Measurements from ENCODE around the gene ACCSL.
A peak's percentile ranks its signal among the peaks of the same experiment; 100 is the strongest.

The ACCSL gene

GRCh38 chr11:44096360-44097185 lies 48.8 kb downstream of the ACCSL start:
- TF ChIP-seq SNAI2 (CRISPR knock-in tag; IDR thresholded peaks at IDR 0.05) = no peak
- TF ChIP-seq CSDC2 (CRISPR knock-in tag; IDR thresholded peaks at IDR 0.05) = no peak
- no peak for TF ChIP-seq TCF4 (CRISPR knock-in tag; IDR thresholded peaks at IDR 0.05; ENCODE audit: borderline replicate concordance)
- no peak for TF ChIP-seq ESRRG (CRISPR knock-in tag; IDR thresholded peaks at IDR 0.05)
- no peak for TF ChIP-seq PPARA (CRISPR knock-in tag; IDR thresholded peaks at IDR 0.05; ENCODE audit: borderline replicate concordance)
- TF ChIP-seq BACH2 (CRISPR knock-in tag; IDR thresholded peaks at IDR 0.05; ENCODE audit: borderline replicate concordance) = no peak
- no peak for TF ChIP-seq RARB (CRISPR knock-in tag; IDR thresholded peaks at IDR 0.05)
- TF ChIP-seq ZC3H10 (CRISPR knock-in tag; IDR thresholded peaks at IDR 0.05) = no peak
- peak; percentile 14; the same call in 2 of the 3 replicates for ATAC-seq

GRCh38 chr11:44097821-44098220 lies 50.0 kb downstream of the ACCSL start:
- ATAC-seq = no peak
- TF ChIP-seq PATZ1 (CRISPR knock-in tag; IDR thresholded peaks at IDR 0.05; ENCODE audit: borderline replicate concordance) (no peak), POU6F1 (CRISPR knock-in tag; IDR thresholded peaks at IDR 0.05; ENCODE audit: borderline replicate concordance, low read depth) (no peak), TCF4 (CRISPR knock-in tag; IDR thresholded peaks at IDR 0.05; ENCODE audit: borderline replicate concordance) (no peak), GLIS3 (CRISPR knock-in tag; IDR thresholded peaks at IDR 0.05) (no peak), SNAI2 (CRISPR knock-in tag; IDR thresholded peaks at IDR 0.05) (no peak), ZNF70 (CRISPR knock-in tag; IDR thresholded peaks at IDR 0.05) (no peak), ZNF565 (CRISPR knock-in tag; conservative IDR thresholded peaks at IDR 0.05; ENCODE audit: low read depth) (no peak), ARNTL (CRISPR knock-in tag; IDR thresholded peaks at IDR 0.05; ENCODE audit: borderline replicate concordance, low read depth) (no peak), TOX (CRISPR knock-in tag; IDR thresholded peaks at IDR 0.05; ENCODE audit: borderline replicate concordance) (no peak), CSDC2 (CRISPR knock-in tag; IDR thresholded peaks at IDR 0.05) (no peak), TSHZ2 (CRISPR knock-in tag; IDR thresholded peaks at IDR 0.05) (no peak), ISL1 (CRISPR knock-in tag; IDR thresholded peaks at IDR 0.05) (no peak), CREB5 (CRISPR knock-in tag; IDR thresholded peaks at IDR 0.05; ENCODE audit: low read depth) (no peak), ESRRG (CRISPR knock-in tag; IDR thresholded peaks at IDR 0.05) (no peak), CSRNP3 (CRISPR knock-in tag; IDR thresholded peaks at IDR 0.05) (no peak), RARB (CRISPR knock-in tag; IDR thresholded peaks at IDR 0.05) (no peak)

- TF ChIP-seq TCF4 (CRISPR knock-in tag; IDR thresholded peaks at IDR 0.05; ENCODE audit: borderline replicate concordance) = no peak
- TF ChIP-seq RARB (CRISPR knock-in tag; IDR thresholded peaks at IDR 0.05) = no peak
- no peak for TF ChIP-seq ZNF70 (CRISPR knock-in tag; IDR thresholded peaks at IDR 0.05)
- TF ChIP-seq PPARA (CRISPR knock-in tag; IDR thresholded peaks at IDR 0.05; ENCODE audit: borderline replicate concordance) = no peak
- ATAC-seq = no peak
Observed at GRCh38 chr11:44101098-44101497, 53.3 kb downstream of the ACCSL start.
